ENCODE data around the gene SPCS1. TPM values are rescaled to one million over a fixed set of nuclear protein-coding genes. Genes with fewer than 3 reads are reported as not detected.

The SPCS1 gene
- total RNA-seq, 1 experiment from 2014 or later: 124 TPM

- DNase-seq (ENCODE audit: low read depth, low spot score): no peak
- no peaks in the 10 kb centered on the region for H4K20me1 ChIP-seq (ENCODE audit: insufficient read depth)
- H3K4me1 ChIP-seq (ENCODE audit: control insufficient read depth in 1 of 2, insufficient read depth in 2 of 2, low read length in 2 of 2): no peaks in the 10 kb centered on the region
- intact Hi-C loops (cut with micrococcal nuclease): no loop called here
- no peak overlapping the region for H3K4me3 ChIP-seq (replicated peaks in 1 of 2; ENCODE audit: low read depth in 1 of 2, low read length in 2 of 2)
- no peaks in the 10 kb centered on the region for H3K27me3 ChIP-seq (ENCODE audit: insufficient read depth, low read length)
- CTCF ChIA-PET: no interaction called here
- TF ChIP-seq SIN3A (IDR thresholded peaks at IDR 0.05; ENCODE audit: low read depth) (no peak), TCF7L2 (IDR thresholded peaks at IDR 0.05; ENCODE audit: borderline replicate concordance, extremely low read depth, insufficient read depth, insufficient read length) (no peak), CBX3 (IDR thresholded peaks at IDR 0.05; ENCODE audit: low read depth) (no peak), REST (IDR thresholded peaks at IDR 0.05; ENCODE audit: low read depth) (no peak), POLR2AphosphoS5 (IDR thresholded peaks at IDR 0.05; ENCODE audit: low read depth, low read length) (no peak), ZBTB33 (IDR thresholded peaks at IDR 0.05; ENCODE audit: extremely low read depth, insufficient replicate concordance, low read length) (no peak), EZH2phosphoT487 (IDR thresholded peaks at IDR 0.05; ENCODE audit: borderline replicate concordance) (no peak), SP1 (IDR thresholded peaks at IDR 0.05; ENCODE audit: low read depth) (no peak), ELF1 (IDR thresholded peaks at IDR 0.05; ENCODE audit: borderline replicate concordance, low read depth) (no peak), MAX (IDR thresholded peaks at IDR 0.05) (no peak), FOSL1 (IDR thresholded peaks at IDR 0.05; ENCODE audit: low read depth) (no peak)
- H3K9me2 ChIP-seq (ENCODE audit: insufficient read depth): no peaks in the 10 kb centered on the region
- no peak overlapping the region for H3K4me2 ChIP-seq (ENCODE audit: low read length)
- peaks cover 25 to 32% of the 10 kb centered on the region in 2 experiments for H3K36me3 ChIP-seq (ENCODE audit: control insufficient read depth in 1 of 2, insufficient read depth in 2 of 2, low read length in 2 of 2)
- POLR2A ChIA-PET: no interaction called here
- BruUV-seq (replicated peaks): no TSS peak
- RAD21 ChIA-PET (ENCODE audit: low non-redundant PET in 1 of 2, low total read pairs in 2 of 2, uncharacterized antibody in 2 of 2, unreplicated experiment in 2 of 2): no interaction called here
- H3K27ac ChIP-seq (ENCODE audit: low read depth, low read length): no peak overlapping the region
- no peaks in the 10 kb centered on the region for H3K9me3 ChIP-seq (ENCODE audit: control insufficient read depth in 1 of 2, insufficient read depth in 1 of 2, low read depth in 1 of 2, low read length in 2 of 2)
- H2AFZ ChIP-seq (ENCODE audit: low read depth, low read length, poor library complexity, severe bottlenecking): no peak overlapping the region
- no peak for ATAC-seq
- 0 out of 2 replicates have a peak, but pooled peaks cover 3% of the 10 kb centered on the region for H3K79me2 ChIP-seq (ENCODE audit: insufficient read depth, low read length)
- H3K9ac ChIP-seq (ENCODE audit: low read length): no peak overlapping the region
These were observed 45.9 kb upstream of the SPCS1 start for GRCh38 chr3:52660046-52660445.
